Activated CD4-positive, alpha-beta T cell treated with anti-CD3 and anti-CD28 coated beads, Interleukin-2, Interleukin-4, amounts not matched to agents 100 ng/mL and 50 ng/mL, durations not matched to agents 16 hours and 8 hours (primary cell): ENCODE measurements around the gene KAZN.

ENCODE experiments used
- DNase-seq: peaks from one replicate; pipeline ENCODE4 v3.0.0-alpha.2; 2020; ENCODE audit warnings: low spot score

KAZN gene

DNA sequence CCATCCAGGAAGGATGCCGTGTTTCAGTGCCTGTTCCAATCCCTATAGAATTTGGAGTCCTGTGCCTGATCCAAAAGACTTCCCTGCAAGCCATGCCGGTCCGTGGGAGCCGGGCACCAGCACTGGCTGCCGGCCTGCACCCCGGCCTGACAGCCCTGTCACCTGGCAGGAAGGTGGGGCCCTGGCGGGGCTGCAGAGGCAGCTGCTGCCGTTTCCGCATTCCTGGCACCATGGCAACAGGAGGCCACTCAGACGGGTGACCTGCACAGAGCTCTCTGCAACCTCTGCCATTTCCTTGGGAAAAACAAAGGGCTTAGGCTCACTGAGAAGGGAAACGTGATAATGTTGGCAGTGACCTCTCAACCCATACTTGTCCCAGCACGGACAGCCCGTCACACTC lies 491.9 kb downstream of the KAZN start:
- no peak for DNase-seq

DNA sequence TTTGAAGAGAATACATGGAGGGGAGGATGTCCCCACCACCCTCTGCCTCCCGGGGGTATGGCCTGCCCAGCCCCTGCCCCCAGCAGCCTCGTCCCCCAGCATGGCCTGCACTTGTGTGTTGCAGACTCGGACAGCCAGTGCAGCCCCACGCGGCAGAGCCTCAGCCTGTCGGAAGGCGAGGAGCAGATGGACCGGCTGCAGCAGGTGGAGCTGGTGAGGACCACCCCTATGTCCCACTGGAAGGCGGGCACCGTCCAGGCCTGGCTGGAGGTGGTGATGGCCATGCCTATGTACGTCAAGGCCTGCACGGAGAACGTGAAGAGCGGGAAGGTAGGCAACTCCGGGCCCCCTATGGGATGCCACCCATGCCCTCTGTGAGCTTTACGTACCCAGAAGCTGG lies 495.6 kb downstream of the KAZN start:
- DNase-seq, result no peak

DNA sequence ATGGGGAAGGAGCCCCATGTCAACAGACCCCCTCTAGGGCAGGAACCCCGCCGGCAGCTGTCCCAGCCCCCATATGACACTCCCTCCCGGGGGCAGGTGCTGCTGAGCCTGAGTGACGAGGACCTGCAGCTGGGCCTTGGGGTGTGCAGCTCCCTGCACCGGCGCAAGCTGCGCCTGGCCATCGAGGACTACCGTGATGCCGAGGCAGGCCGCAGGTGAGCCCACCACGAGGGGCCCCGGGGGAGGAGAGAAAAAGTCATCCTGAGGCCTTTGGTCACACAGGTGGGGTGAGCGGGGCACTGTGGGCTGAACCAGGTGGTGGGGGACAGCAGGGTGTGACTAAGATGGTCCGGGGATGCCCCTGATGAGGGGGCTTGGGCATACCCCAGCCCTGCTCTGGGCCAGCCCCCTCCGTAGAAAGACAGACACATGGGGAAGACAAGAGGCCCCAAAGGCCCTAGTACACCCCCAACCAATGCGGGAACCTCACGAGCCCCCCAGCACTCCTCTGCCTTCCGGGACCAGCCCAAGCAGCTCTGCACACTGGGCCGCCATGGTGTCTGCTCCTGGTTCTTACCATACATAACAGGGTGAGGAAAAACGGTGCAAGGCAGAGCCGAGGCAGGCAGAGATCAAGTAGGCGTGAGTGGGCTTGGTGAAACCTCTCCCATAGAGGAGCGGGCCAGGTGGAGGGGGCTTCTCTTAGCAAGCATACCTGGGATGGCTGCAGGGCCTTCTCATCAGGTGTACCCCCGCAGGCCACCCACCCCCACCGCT lies 496.4 kb downstream of the KAZN start:
- no peak for DNase-seq

GRCh38 chr1:15095496-15095875 lies 497.0 kb downstream of the KAZN start:
- no peak for DNase-seq

- no peak for DNase-seq
Measured at GRCh38 chr1:15096293-15096692, 497.8 kb downstream of the KAZN start.

DNA sequence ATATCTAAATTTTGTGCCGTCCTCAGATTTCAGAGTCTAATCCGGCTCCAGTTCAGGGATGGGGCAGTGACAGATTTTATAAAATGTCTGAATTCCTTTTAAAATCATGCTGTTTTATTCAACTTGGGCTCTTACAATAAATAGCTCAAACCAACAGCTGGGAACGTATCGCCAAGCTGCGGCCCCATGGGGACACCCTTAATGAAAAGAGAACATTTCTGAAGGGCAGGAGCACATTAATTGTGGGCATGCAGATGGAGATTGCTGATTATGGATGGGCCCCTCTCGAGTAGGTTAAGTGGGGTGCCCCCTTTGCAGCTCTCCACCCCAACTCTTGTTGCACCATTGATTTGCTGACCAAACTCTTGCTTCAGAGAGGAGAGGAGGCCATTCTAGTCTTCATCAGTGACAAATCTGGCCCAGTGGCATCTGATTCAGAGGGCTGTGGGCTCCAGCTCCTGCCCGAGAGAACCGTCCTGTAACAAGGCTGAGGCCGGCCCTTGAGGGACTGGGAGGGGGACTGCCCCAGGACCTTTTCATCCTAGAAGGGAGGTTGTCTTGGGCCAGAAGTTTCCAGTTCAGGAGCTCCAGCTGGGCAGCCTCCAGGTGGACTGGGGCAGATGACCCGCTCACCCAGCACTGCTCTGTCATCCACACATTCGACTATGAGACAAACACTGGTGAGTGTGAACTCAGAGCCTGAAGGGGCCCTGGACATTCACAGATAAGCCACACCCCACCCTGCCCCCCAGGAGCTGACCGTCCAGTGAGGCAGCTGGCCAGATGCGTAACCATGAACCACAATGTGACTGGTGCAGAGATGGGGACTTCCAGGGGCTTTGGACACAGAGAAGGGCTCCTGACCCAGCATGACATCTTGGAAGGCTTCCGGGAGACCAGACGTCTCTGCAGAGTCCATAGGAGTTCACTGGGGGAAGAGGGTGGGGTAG lies 500.0 kb downstream of the KAZN start:
- DNase-seq, result no peak

DNA sequence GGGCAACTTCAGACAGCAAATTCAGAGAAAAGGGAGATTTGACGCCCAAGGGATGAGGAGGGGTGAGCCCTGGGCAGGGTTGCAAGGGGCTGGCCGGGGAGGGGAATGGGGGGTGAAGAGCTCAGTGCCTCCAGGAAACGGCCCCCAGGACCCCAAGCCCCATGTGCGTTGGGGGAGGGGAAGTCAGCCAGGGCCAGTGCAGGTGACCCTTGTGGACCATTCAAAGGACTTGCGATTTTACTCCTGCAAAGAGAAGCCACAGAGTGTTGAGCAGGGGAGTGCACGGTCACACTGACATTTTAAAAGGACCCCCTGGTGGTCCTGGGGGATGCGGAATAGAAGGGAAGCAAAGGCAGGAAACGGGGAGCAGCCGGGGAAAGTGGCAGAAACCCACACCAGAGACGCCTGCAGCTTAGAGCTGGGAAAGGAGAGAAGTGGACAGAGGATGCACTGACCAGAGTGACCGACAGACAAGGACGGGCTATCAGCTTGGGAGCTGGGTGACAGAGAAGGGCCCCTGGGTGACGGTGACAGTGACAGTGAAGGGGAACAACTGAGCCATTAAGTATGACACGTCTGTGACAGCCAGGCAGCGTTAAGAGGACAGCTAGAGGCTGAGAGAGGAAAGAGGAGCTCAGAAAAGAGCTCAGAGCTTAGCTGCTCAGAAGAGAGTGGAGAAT lies 501.1 kb downstream of the KAZN start:
- no peak for DNase-seq

DNA sequence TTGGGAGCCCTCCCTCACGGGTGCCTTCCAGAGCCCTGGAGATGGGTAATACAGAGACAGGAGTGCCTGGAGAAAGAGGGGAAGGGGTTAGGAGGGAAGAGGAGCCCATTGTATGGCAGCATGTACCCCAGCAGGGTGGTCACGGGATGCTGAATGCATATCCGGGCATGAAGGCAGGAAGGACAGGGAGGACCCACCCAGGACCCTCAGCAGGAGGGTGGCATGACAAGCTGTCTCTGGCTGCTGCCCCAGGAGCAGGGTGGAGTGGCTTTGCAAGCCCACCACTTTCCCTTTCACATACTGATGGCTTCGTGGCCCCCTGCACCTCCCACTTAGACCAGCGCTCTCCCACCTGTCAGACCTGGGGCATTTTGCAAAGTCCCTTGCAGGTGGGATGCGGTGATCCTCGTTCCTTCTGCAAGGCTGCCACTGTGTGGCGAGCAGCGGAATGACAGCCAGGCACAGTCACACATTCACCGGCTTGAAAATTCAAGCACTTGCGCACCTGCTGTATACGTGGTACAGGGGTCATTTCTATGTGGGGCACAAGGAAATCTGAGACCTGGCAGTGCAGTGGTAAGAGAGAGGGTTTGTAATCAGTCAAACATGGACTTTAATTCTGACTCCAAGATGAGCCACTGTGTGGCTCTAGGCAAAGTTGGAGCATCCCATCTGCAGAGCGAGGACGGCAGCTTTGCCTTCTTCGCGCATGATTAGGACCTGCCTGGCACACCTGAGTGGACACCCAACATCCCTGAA lies 501.8 kb downstream of the KAZN start:
- DNase-seq, result peak; percentile 61

DNA sequence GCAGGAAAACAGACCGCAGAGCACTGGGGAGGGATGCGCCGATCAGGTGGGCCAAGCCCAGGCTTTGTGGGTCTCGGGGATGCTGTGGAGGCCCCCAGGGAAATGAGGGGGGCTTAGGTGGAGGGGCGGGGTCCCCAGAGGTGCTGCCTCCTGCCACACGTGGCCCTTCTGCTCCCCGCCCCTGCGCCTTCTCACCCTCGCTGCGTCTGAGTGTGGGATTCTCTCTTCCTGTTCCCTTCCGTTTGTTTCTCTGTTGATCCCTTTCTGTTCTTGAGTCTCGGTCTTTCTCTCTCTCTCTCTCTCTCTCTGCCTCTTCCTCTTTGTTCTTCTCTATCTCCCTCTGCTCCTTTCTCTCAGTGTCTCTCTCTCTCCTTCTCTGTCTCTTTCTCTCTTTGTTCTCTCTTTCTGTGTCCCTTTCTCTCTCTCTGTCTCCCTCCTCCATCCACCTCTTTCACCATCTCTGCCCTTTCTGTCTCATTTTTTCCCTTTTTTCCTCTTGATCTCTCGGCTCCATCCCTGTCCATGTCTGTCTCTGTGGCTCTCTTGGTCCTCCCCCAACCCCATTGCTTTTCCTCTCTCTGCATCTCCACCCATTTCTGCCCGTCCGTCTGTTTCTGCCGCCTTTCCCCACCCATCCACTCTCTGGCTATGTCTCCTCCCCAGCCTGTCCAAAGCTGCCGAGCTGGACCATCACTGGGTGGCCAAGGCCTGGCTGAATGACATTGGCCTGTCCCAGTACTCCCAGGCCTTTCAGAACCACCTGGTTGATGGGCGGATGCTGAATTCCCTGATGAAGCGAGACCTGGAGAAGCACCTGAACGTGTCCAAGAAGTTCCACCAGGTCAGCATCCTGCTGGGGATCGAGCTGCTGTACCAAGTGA lies 502.6 kb downstream of the KAZN start:
- no peak for DNase-seq

DNA sequence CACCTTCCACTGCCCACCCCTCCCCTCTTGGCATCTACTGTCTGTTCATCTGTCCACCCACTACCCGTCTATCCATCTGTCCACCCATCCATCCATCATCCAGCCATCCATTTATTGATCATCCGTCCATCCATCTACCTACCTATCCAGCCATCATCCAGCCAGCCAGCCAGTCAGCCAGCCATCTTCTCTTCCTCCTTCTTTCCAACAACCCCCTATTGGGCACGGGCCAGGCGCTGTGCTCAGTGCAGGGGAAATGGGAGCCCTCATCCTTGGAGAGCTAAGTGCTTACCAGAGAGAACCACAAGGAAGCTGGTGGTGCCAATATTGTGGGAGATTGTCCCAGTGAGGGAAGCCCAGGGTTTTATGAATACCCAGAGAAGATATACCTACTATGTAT lies 503.3 kb downstream of the KAZN start:
- no peak for DNase-seq

DNA sequence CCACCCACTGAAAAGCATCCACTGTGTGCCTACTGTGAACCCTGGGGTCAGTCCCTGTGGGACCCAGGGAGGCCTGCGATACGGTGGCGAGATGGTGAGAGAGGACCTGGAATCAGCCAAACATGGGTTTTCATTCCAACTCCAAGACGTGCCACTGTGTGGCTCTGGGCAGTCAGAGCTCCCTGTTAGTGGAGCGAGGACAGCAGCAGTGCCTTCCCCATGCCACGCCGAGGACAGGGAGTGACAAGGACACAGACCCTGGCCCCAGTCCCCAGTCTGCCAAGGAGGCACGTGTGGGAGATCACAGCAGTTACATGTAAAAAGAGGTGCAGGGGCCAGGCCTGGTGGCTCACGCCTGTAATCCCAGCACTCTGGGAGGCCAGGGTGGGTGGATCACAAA lies 504.2 kb downstream of the KAZN start:
- DNase-seq, result no peak

DNA sequence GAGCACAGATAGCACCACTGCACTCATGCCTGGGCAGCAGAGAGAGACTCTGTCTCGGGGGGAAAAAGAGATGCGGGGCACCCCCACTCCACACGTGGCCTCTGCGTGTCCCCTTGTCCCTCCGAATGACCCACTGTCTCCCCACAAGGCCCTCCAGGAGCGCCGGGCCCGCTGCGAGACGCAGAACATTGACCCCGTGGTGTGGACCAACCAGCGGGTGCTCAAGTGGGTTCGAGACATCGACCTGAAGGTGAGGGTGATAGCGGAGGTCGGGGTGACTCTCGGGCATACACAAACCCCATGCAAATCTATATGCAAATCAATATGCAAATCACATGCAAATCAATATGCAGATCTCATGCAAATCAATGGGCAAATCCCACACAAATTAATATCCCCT lies 504.7 kb downstream of the KAZN start:
- no peak for DNase-seq

- no peak for DNase-seq
Measured at GRCh38 chr1:15103906-15104305, 505.4 kb downstream of the KAZN start.

DNA sequence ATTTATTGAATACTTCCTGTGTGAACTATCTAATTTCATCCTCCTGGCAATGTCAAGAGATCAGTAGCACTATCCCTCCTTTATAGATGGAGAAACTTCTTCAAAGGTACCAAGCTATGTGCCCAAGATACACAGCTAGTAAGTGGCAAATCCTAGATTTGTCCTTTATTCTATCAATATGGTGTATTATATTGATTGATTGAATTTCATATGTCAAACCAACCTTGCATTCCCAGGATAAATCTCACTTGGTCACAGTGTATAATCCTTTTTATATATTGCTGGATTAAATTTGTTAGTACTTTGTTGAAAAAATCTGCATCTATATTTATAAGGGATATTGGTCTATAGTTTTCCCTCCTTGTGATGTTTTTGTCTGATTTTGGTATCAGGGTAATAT lies 506.3 kb downstream of the KAZN start:
- no peak for DNase-seq

DNA sequence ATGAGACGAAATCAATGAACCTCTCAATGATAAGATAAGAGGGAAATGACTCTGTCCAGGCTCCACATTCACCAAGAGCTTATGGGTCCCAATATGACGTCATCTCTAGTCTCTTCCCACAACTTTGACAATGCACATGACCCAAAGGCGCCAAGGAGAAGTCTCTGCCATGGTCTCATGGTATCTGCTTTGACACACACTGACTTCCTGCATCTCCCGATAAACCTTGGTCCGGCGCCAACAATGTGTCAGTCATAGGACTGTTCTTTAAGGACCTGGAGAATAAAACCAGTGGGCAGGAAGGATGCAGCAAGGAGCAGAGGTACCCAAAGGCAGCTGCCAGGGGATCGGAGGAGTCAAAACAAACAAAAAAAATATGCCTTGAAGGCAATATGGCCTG lies 508.1 kb downstream of the KAZN start:
- DNase-seq, result no peak

DNA sequence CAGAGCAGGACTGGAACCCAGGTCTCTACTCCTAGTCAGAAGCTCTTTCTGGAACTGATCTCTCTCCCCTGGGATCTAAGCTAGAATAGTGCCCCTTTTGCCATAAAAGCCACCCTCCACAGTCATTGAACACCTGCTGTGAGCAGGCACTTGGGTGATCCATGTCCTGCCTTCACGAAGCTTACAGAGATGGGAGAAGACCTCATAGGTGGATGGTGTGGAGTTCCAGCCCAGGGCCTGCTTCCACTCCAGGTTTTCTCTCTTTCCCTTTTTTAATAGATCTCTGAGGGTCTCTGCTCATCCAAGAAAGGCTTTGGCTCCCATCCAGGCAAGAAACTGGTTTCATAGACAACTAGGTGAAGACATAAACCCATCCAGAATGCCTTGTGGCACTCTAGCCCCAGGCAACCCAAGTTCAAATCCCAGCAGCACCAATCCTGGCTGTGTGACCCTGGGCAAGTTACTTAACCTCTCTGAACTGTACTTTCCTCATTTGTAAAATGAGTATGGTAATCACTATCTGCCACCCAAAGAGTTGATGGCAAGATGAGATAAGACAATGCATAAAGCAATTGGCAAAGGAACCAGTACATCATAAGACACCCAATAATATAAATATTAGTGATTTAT lies 508.7 kb downstream of the KAZN start:
- no peak for DNase-seq

DNA sequence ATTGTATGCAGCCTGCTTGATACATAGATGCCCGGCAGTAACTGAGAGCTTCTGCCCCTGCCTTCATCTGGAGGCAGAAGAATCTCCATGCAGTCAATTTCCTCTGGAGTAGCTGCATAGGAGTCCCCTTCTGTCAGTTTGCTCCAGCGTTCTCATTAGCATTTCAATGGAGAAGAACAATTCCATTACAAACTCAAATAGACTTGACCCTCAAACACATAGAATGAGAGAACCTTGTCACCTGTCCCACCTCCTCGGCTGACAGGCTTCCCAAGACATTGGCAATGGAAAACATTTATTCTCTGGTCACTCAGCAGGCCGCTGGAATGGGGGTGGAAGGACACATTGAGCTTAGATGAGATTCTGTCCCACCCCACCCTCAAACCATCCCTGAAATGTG lies 509.4 kb downstream of the KAZN start:
- no peak for DNase-seq

DNA sequence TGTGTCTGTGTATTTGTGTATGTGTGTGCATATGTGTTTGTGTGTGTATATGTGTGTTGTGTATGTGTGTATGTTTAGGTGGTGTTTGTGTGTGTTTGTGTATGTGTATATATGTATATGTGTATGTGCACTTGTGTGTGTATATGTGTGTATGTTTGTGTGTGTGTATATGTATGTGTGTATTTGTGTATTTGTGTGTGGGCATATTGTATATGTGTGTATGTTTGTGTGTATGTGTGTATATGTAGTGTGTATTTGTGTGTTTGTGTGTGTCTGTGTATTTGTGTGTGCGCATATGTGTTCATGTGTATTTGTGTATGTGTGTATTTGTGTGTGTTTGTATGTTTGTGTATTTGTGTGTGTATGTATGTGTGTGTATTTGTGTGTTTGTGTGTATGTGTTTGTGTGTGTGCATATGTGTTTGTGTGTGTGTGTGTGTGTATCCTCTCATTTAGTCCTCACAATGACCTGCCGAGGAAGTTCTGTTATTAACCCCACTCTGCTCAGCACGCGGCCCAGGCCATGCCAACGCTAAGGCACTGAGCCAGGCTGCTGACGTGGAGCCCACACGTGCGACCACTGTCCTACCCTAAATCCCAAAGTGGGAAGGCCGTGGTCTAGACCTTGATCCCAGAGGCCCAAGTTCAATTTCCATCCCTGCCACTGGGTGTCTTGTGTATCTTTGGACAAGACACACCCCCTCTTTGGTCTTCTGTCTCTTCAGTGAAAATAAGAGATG lies 511.8 kb downstream of the KAZN start:
- no peak for DNase-seq

DNA sequence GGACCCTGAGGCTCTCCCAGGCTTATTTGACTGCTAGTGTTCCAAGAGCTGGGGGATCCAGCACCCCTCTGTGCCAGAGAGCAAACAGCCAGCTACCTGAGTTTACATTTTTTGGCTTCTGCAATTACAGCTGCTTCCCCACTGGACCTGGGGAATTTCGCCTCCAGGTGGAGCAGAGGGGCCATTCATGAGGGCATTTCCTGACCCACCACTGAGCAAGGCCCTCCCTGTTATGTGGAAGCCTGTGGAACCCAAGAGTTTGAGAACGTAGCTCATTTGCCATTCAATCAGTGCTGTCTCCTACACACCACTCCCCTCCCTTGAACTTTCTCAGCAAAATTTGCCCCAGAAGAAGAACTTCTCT lies 512.4 kb downstream of the KAZN start:
- no peak for DNase-seq

DNA sequence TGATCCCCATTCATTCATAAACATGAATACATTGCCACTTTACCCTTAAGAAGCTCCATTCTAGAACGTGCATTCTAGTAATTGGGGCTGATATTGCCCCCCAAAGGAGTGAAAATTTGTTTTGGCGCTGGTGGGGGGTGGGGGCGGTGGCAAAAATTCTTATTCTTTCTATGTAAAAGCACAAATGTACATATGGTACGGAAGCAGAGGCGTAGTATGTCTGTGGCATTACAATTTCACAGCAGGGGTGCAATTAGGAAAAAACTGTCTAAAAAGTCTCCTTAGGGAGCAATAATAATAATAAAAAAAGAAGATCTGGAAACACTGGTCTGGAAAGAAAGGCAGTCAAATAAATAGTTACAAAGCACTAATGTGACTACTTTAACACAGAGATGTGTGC lies 514.7 kb downstream of the KAZN start:
- no peak for DNase-seq
